ENCODE data around the gene QRICH1.
A peak's percentile ranks its signal among the peaks of the same experiment; 100 is the strongest.

Gene QRICH1

GRCh38 chr3:49028298-49028672 lies 65.6 kb downstream of the QRICH1 start:
- TF ChIP-seq FOXA1 (IDR thresholded peaks at IDR 0.05), result no peak
- no peak for TF ChIP-seq CTBP1 (IDR thresholded peaks at IDR 0.05; ENCODE audit: borderline replicate concordance)
- no peak for TF ChIP-seq TARDBP (IDR thresholded peaks at IDR 0.05)
- no peak for TF ChIP-seq BHLHE40 (IDR thresholded peaks at IDR 0.05; ENCODE audit: borderline replicate concordance)
- TF ChIP-seq SUZ12 (IDR thresholded peaks at IDR 0.05), result no peak
- no peak for TF ChIP-seq FOXM1 (IDR thresholded peaks at IDR 0.05; ENCODE audit: borderline replicate concordance)
- TF ChIP-seq ZNF384 (IDR thresholded peaks at IDR 0.05), result no peak
- no peak for TF ChIP-seq FOXK2 (IDR thresholded peaks at IDR 0.05)
- no peak for TF ChIP-seq ELF4 (IDR thresholded peaks at IDR 0.05)
- TF ChIP-seq L3MBTL2 (conservative IDR thresholded peaks at IDR 0.05), result no peak
- TF ChIP-seq LEF1 (IDR thresholded peaks at IDR 0.05; ENCODE audit: borderline replicate concordance), result no peak

GRCh38 chr3:49027634-49028033 lies 66.2 kb downstream of the QRICH1 start:
- TF ChIP-seq CTBP1 (IDR thresholded peaks at IDR 0.05; ENCODE audit: borderline replicate concordance) (no peak), FOXM1 (IDR thresholded peaks at IDR 0.05; ENCODE audit: borderline replicate concordance) (no peak), ARNT (IDR thresholded peaks at IDR 0.05) (no peak), FOXK2 (IDR thresholded peaks at IDR 0.05) (no peak), L3MBTL2 (conservative IDR thresholded peaks at IDR 0.05) (no peak), SUZ12 (IDR thresholded peaks at IDR 0.05) (no peak), NFRKB (IDR thresholded peaks at IDR 0.05) (no peak), BHLHE40 (IDR thresholded peaks at IDR 0.05; ENCODE audit: borderline replicate concordance) (no peak)
- ChIA-PET CTCF (no interaction called here), POLR2A (interaction anchor here (2.3 to 2.5 kb wide), 2 partner anchors 20 to 39 kb away, joined by 13 to 22 read pairs; partner anchors contain the start of gene WDR6)
- DNase-seq (ENCODE audit: extremely low spot score), result no peak

More at GRCh38 chr3:49028298-49028672, 65.6 kb downstream of the QRICH1 start:
- ChIA-PET CTCF (interaction anchor here (0.7 to 1.4 kb wide), 2 partner anchors 40 to 289 kb away, joined by 3 to 6 read pairs; no protein-coding TSS in a partner anchor), POLR2A (interaction anchor here (1.9 to 2.3 kb wide), 2 partner anchors 9 to 40 kb away, joined by 22 to 36 read pairs; partner anchors contain the start of gene DALRD3)
- DNase-seq (ENCODE audit: extremely low spot score), result no peak

- ChIA-PET POLR2A (interaction anchor here (0.6 to 9.9 kb wide), 4 partner anchors 12 to 94 kb away, joined by 3 to 77 read pairs (median 17); partner anchors contain the start of genes P4HTM, USP19 and WDR6), CTCF (no interaction called here)
- TF ChIP-seq TARDBP (IDR thresholded peaks at IDR 0.05) (no peak), ARNT (IDR thresholded peaks at IDR 0.05) (no peak), HDGF (IDR thresholded peaks at IDR 0.05; ENCODE audit: borderline replicate concordance) (no peak)
- DNase-seq (ENCODE audit: extremely low spot score), result no peak
Measured at GRCh38 chr3:49026536-49026935, 67.3 kb downstream of the QRICH1 start.

- DNase-seq (ENCODE audit: extremely low spot score), result no peak
- ChIA-PET CTCF (no interaction called here), POLR2A (interaction anchor here (0.6 to 9.9 kb wide), 5 partner anchors 12 to 95 kb away, joined by 3 to 77 read pairs (median 21); partner anchors contain the start of genes P4HTM, QRICH1, USP19 and WDR6)
- TF ChIP-seq FOXM1 (IDR thresholded peaks at IDR 0.05; ENCODE audit: borderline replicate concordance) (no peak), BHLHE40 (IDR thresholded peaks at IDR 0.05; ENCODE audit: borderline replicate concordance) (no peak), FOXK2 (IDR thresholded peaks at IDR 0.05) (no peak), PKNOX1 (IDR thresholded peaks at IDR 0.05) (no peak), ELF4 (IDR thresholded peaks at IDR 0.05) (0 out of 2 replicates have a peak, but pooled peaks have one; percentile 8)
Measured at GRCh38 chr3:49025793-49026520, 67.9 kb downstream of the QRICH1 start.

GRCh38 chr3:49025005-49025792 lies 68.7 kb downstream of the QRICH1 start:
- TF ChIP-seq ZNF384 (IDR thresholded peaks at IDR 0.05) (no peak), PKNOX1 (IDR thresholded peaks at IDR 0.05) (no peak), FOXA1 (IDR thresholded peaks at IDR 0.05) (no peak), SUZ12 (IDR thresholded peaks at IDR 0.05) (no peak), CTBP1 (IDR thresholded peaks at IDR 0.05; ENCODE audit: borderline replicate concordance) (no peak), ARNT (IDR thresholded peaks at IDR 0.05) (no peak), HDGF (IDR thresholded peaks at IDR 0.05; ENCODE audit: borderline replicate concordance) (no peak), FOXM1 (IDR thresholded peaks at IDR 0.05; ENCODE audit: borderline replicate concordance) (no peak), ELF4 (IDR thresholded peaks at IDR 0.05) (no peak), NFRKB (IDR thresholded peaks at IDR 0.05) (no peak), FOXK2 (IDR thresholded peaks at IDR 0.05) (no peak), TARDBP (IDR thresholded peaks at IDR 0.05) (no peak), L3MBTL2 (conservative IDR thresholded peaks at IDR 0.05) (no peak), LEF1 (IDR thresholded peaks at IDR 0.05; ENCODE audit: borderline replicate concordance) (no peak), SP1 (IDR thresholded peaks at IDR 0.05) (no peak), BHLHE40 (IDR thresholded peaks at IDR 0.05; ENCODE audit: borderline replicate concordance) (no peak)
- POLR2A ChIA-PET, result interaction anchor here (2.5 to 9.9 kb wide), 5 partner anchors 11 to 69 kb away, joined by 13 to 204 read pairs (median 49); partner anchors contain the start of genes P4HTM, QRICH1 and WDR6
- CTCF ChIA-PET, result no interaction called here
- DNase-seq (ENCODE audit: extremely low spot score), result no peak

GRCh38 chr3:49024449-49024848 lies 69.4 kb downstream of the QRICH1 start:
- ChIA-PET CTCF (no interaction called here), POLR2A (interaction anchor here (1.2 to 9.9 kb wide), 5 partner anchors 10 to 69 kb away, joined by 5 to 204 read pairs (median 49); partner anchors contain the start of genes P4HTM, QRICH1 and WDR6)
- TF ChIP-seq ZNF384 (IDR thresholded peaks at IDR 0.05) (no peak), ELF4 (IDR thresholded peaks at IDR 0.05) (peak; percentile 21; the same call in 1 of the 2 replicates)
- no peak for DNase-seq (ENCODE audit: extremely low spot score)
